HG02623 (cell line): ENCODE measurements around the gene GET3.
A peak's percentile ranks its signal among the peaks of the same experiment; 100 is the strongest.
"Not testable (repeated sequence)": the region's sequence is repeated elsewhere in the genome, so short reads cannot be mapped to it uniquely, and the experiment has no call there.

Experiments used
- ATAC-seq: cut with Tn5 transposase; IDR thresholded peaks from one replicate; pipeline ENCODE4 v1.9.1; 2021; ENCODE audit warnings: moderate library complexity; ENCODE audit not compliant: unreplicated experiment

GET3 gene

DNA sequence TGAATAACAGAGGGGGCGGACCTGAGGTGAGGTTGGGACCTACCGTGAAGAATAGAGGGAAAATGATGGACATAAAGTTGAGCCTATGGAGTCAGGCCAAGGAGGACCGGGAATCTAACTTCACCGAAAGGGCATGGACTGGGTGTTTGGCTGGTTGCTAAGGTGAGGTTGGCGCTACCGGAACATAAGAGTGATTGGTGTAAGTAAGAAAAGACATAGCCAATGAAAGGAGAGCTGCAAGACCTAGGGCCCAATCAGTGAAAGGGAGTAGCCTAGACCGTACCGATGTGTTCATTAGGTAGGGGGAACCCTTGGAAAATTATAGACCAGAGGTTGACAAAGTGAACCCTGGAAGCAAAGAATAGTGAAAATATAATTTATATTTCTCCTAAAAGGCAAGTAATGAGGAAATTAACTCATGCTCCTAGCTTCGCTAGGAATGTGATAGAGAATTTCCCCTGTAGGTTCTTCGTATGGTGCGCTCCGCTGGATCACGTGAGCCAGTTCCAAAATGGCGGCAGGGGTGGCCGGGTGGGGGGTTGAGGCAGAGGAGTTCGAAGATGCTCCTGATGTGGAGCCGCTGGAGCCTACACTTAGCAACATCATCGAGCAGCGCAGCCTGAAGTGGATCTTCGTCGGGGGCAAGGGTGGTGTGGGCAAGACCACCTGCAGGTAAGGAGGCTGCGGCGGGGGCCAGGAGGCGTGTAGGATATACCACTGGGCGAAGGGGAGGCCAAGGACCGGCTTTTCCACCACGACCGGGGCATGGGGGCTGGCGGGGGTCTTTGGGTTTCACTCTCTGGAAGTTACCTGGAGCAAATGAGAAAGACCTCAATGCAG lies at the start of gene GET3:
GET3 (plus strand) TSS at position 503 of the 840 bp plus-strand sequence; CDS start at position 512, 9 bp downstream.
- peak; percentile 60 for ATAC-seq

DNA sequence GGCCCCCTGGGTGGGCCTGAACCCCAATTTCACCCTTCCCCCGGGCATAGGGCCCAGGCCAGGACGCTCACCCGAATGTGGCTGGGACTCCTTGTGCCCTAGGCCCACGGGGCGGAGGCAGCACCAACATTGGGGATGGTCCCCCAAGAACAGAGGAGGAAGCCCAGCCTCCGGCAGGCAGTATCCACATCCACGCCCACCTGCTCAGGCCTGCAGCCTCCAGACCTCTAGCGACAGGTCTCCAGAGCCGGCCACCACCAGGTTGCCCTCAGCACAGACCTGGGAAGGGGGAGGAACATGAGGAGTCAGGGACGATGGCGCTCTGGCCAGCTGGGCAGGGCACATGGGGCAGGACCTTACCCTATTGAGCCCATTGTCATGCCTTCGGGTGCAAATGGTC lies 48.3 kb upstream of the GET3 start:
- ATAC-seq, result no peak

DNA sequence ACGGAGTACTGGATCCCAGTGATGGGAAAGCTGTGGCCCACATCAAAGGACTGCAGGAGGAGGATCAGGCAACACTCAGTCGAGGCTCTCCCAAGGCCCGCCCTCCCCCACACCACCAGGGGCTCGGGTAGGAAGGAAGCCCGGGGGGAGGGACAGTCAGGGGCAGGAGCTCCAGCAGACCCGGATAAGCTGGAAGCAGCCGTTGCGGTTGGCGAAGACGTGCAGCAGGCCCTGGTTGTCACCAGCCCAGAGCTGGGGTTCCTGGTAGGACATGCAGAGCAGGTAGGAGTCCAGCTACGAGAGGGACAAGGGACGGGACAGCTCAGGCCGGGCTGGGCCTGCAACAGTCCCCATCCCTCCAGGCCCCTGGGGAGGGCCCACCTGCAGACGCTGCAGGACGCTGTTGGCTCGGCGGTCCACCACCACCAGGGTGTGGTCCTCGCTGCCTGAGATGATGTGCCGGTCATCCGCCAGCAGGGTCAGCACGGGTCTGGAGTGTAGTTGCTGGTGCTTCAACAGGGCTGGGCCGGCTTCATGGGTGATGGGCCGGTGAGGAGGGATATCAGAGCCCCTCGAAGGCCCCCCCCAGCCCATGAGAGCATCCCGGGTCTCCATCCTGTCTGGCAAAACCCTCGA lies 47.6 kb upstream of the GET3 start:
- no peak for ATAC-seq

DNA sequence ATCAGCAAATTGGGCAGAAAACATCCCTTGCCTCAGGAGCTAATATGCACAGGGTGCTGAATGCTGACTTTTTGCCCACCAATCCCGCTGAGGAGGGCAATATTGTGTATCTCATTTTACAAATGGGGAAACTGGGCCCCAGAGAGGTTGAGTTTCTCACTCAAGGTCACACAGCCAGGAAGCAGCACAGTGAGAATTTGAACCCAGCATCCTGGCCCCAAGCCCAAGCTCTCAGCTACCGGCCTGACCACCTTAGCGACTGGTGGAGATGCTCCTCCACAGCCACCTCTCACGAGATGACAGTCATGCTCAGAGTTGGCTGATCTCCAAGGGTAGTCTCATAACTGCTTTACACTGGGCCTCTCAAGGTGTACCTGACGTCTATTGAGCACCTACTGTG lies 44.3 kb upstream of the GET3 start:
- no peak for ATAC-seq

DNA sequence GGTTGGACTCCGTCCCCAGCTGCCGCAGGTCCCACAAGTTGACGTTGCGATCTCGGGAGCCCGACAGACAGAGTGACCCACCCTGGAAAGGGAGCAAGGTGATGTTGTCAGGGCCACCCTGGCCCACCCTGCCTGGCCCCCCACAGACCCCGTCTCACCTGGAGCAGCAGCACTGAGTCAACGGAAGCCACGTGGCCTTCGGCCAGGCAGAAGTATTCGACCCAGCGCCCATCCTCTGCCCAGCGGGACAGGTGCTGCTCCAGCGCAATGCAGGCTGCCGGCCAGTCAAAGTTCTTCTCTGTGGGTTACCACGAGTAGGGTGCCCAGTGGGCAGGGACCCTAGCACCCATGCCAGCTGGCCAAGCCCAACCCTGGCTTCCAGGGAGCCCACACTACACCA lies 42.7 kb upstream of the GET3 start:
- no peak for ATAC-seq

DNA sequence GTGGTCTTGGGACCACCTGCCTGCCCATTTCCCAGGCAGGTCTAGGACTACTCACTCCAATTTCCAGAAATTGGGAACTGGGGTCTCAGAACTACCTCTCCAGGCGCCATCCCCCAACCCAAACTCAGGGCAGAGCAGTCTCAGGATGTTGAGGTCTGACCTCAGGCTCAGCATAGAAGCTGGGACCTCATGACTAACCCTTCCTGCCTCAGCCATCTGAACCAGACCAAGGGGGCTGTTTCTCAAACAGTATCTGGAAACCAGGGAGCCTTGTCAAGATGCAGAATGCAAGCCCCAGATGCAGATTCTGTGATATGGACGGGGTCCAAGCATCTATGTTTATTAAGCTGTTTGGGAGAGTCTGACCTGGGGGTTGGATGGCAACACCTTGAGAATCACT lies 42.2 kb upstream of the GET3 start:
- ATAC-seq, result no peak

DNA sequence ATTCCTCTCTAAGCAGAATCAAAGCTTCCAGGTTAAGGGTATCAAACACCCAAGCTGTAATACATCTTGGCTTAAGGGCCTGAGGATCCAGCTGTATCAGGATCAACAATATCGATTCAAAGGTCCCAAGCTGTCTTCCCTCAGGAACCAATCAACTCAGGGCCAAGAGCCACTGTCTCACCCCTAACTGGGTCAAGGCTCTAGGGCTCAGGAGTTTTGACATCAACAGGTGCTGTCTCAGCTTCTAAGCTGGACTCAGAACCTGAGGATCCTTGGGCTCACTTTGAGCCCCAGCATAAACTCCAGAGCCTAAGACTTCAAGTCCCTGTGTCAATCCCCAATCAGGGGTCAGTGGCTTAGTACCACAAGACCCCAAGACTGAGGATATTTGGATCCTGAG lies 41.8 kb upstream of the GET3 start:
- ATAC-seq, result no peak

DNA sequence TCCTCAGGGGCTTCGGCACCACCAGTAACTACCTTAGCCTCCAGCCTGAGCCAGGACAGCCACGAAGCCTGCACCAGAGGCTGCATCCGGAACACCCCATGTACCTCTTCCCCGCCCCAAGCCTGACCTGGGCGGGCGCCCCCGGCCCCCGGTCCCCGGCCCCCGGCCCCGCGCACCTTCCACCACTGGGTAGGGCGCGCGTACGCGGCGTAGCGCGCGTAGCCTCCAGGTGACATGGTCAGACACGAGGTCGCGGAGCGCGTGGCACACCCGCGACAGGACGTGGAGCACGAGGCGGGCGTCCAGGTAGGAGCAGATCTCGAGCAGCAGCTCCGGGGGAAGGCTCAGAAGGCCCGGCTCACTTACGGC lies 41.3 kb upstream of the GET3 start:
- ATAC-seq, result peak; percentile 30

DNA sequence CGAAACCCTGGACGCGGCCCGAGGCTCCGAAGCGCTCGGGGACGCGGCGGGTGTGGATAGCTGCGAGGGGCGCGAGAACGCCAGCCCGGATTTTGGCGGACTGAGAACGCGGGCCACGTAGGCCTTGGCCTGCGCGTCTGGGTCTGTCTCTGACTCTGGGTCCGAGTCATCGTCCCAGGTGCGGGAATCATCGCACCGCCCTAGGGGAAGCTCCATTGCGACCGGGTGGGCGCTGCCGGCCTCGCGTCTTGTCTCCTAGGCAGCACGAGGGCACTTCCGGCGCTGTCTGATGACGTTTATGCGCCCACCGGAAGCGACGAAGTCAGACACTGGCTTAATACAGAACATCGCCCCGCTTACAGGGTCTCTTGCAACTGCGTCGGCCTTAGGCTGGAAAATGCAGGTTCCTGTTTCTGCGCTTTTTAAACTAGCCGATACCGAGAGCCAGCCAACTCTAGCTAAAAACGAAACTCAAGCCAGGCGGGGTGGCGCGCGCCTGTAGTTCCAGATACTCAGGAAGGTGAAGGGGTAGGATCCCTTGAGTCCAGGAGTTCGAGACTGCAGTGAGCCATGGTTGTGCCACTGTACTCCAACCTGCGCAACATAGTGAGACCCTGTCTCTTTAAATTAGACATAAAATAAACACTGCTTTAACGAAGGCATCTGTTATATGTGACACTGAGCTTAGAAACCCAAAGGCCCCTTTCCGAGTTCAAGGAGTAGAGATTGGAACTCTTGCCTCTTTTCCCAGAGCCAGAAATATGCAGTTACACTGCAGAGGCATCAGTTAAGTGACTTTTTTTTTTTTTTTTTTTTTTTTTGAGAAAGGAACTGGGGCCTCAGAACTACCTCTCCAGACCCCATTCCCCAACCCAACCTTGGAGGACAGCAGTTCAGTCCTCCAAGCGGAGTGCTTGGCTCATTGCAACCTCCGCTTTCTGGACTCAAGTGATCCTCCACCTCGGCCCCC lies 40.6 kb upstream of the GET3 start, which contains the start of gene FBXW9:
FBXW9 (minus strand) TSS at position 266 of the 970 bp plus-strand sequence; CDS start at position 216, 50 bp downstream.
- peak; percentile 57 for ATAC-seq

DNA sequence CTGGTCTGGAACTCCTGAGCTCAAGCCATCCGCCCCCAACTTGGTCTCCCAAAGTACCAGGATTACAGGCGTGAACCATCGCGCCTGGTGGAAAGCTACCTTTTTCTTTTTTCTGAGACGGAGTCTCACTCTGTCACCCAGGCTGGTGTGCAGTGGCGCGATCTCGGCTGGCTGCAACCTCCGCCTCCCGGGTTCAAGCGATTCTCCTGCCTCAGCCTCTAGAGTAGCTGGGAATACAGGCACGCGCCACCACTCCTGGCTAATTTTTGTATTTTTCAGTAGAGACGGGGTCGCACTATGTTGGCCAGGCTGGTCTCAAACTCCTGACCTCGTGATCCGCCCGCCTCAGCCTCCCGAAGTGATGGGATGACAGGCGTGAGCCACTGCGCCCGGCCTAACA lies 39.9 kb upstream of the GET3 start:
- not testable (repeated sequence) for ATAC-seq

DNA sequence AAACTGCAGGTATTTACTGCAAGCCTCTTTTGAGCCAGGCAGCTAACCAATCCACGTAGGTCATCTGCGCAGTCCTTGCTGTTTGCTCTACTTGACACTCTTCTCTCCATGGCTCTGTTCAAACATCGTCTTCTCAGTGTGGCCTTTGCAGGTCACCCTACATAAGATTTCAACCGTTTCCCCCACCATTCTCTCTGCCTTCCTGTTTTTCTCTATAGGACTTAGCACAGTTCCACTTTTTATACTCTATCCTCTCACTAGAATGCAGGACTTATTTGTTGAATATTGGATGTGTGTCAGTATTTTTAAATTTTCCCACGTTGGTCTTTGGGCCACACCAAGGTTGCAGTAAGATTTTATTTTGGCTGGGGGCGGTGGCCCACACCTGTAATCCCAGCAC lies 39.2 kb upstream of the GET3 start:
- no peak for ATAC-seq

DNA sequence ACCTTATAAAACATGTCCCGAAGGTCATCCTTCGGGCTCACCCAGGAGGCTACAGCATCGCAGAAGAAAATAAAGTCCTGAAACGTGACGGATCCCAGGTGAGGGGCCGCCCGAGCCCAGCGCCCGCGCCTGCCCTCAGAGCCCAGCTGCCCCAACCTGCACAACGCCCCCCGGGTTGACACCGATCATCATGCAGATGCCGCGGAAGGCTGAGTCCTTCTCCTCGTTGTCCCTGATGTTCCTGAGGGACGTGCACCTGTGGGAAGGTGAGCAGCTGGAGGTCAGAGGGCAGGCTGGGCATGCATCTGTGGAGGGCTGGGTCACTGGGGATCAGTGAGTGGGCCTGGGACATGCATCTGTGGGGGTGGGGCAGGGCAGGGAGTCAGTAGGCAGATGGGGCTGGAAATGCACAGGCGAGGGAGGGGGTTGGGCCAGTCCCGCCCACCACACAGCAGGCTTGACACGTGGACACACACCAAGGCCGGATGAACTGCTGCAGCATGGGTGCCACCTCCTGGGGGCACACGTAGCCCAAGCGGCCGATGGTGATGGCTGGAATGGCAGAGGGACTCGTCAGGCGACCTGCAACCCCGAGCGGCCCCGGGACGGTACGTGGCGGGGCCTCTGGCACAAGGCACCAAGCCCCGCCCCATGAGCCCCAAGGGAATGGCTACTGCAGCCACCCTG lies 35.6 kb upstream of the GET3 start:
- no peak for ATAC-seq

DNA sequence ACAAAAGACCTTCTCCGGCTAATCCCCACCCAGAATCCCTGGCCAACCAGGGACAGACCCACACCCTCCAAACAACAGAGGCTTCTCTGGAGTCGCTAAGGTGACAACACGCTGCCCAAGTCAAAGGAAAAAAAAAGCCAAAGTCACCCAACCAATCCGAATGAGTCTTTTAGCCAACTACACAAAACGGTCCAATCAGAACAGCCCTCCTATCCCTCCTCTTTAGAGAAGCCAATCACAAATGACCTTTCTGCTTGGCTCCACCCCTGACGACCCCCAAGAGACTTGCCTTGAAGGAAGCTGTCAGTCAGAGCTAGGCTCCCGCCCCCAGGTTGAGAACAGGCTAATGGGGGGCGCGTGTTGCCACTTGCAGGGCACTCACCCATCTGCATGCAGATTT lies 34.3 kb upstream of the GET3 start:
- ATAC-seq, result no peak

DNA sequence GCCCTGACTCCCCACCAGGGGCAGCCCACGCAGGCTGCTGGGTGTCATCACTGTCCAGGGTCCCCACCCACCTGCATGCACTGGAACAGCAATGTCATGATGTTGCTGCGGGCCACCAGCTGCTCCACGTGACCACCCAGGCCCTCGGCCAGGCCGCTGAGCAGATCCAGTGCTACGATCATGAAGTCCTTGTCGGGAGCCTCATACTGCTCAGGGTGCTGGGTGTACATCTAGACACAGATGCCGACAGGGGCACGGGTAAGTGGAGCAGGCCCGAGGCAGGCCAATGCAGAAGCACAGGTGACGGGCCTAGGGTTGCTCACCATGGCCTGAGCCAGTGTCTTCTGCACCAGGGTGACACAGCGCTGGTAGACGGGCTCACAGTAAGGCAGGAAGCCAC lies 32.1 kb upstream of the GET3 start:
- no peak for ATAC-seq

DNA sequence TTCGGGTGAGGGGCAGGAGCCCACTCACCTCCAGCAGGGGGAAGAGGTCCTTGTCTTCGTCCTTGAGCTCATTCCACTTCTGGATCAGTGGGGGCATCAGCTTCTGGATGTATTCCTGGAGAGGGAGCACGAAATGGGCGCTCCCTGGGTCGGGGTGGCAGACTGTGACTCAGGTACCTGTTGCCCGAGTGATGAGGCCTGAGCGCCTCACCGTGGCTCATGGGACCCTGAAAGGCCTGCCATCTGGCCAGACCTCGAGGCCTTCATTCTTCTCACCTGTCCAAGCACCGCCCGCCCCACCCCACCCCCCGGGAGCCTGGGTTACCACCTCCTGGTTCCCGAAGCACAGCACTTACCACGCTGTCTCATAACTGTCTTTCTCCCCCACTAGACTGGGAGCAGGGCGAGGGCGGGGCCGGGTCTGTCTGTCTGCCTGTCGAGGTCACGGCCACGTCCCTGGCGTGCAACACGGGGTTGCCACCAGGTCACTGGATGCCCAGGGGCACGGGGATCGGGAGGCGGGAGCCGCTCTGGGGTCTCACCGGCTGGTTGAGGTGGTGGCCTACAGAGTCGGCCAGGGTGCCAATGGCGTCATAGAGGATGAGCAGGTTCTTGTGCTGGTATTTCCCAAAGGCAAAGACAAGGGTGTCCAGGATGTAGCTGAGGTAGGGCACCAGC lies 31.5 kb upstream of the GET3 start:
- ATAC-seq, result no peak

DNA sequence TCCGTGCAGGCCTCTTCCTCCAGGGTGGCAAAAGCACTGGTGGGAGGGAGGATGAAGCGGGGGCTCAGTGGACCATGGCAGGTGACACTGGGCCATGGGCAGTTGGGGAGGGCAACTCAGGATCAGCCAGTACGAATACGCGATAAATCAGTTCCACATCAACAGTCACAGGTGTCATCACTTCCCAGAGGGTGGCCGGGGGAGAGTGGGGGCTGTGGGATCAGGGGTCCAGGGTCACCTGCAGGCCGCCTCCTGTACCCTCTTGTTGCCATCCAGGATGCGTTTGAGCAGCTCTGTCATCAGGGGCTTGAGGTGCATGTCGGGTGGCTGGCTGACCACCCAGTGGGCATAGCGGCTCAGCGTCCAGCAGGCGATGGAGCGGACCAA lies 31.0 kb upstream of the GET3 start:
- ATAC-seq, result no peak

DNA sequence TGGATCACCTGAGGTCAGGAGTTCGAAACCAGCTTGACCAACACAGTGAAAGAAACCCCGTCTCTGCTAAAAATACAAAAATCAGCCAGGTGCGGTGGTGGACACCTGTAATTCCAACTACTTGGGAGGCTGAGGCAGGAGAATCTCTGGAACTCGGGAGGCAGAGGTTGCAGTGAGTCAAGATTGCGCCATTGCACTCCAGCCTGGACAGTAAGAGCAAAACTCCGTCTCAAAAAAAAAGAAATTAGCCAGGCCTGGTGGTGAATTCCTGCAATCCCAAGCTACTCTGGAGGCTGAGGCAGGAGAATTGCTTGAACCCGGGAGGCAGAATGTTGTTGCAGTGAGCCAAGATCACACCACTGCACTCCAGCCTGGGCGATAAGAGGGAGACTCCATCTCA lies 28.7 kb upstream of the GET3 start:
- ATAC-seq, result no peak

DNA sequence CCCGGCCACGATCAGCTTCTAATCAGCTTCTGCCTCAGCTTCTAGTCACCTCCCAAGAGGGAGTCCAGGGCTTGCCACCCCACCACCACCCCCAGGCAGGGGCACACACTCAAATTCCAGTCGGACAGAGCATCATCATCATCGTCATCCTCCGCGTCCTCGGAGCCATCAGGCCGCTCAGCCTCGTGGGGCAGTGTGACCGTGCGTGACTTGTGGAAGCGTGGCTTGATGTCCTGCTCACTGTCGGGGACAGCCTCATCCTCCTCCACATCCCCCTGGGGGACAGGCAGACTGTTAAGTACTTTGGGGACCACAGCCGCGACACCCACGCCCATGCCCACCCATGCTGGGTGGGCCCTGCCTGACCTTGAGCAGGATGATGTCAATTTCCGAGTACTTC lies 26.1 kb upstream of the GET3 start:
- ATAC-seq, result no peak

DNA sequence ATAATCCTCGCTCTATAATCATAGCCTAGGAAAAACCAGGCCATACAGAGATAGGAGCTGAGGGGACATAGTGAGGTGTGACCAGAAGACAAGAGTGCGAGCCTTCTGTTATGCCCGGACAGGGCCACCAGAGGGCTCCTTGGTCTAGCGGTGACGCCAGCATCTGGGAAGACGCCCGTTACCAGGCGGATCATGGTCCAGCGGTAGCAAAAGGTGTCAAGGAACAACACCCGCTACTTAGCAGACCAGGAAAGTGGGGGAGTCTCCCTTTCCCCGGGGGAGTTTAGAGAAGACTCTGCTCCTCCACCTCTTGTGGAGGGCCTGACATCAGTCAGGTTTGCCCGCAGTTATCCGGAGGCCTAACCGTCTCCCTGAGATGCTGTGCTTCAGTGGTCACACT lies 25.2 kb upstream of the GET3 start:
- not testable (repeated sequence) for ATAC-seq

DNA sequence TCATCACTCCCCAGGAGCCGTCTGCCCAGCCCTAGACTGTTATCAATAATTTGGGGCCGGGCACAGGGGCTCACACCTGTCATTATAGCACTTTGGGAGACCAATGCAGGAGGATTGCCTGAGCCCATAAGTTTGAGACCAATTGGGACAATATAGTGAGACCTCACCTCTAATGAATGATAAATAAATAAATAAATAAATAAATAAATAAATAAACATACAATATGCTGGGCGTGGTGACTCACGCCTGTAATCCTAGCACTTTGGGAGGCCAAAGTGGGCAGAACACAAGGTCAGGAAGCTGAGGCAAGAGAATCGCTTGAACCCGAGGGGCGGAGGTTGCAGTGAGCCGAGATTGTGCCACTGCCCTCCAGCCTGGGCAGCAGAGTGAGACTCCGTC lies 24.0 kb upstream of the GET3 start:
- ATAC-seq, result not testable (repeated sequence)
